Umbilical cord (tissue), 2 donors: Measurements from ENCODE around the gene CDH4. TPM values are rescaled to one million over a fixed set of nuclear protein-coding genes. Genes with fewer than 3 reads are reported as not detected.

Source experiments
- DNase-seq: peaks from one replicate; pipeline ENCODE4 v3.0.0-alpha.2; 2015; ENCODE audit warnings: low spot score
- total RNA-seq: library from RNA; depleted of rRNA; stranded (reverse); fragments of >200 nt; gene quantifications from one replicate; pipeline ENCODE4 v1.2.3, GENCODE V29; 2014; ENCODE audit warnings: low replicate concordance; ENCODE audit not compliant: insufficient read depth

The CDH4 gene
- total RNA-seq, 1 donor from 2014 or later: 0.48 TPM

DNA sequence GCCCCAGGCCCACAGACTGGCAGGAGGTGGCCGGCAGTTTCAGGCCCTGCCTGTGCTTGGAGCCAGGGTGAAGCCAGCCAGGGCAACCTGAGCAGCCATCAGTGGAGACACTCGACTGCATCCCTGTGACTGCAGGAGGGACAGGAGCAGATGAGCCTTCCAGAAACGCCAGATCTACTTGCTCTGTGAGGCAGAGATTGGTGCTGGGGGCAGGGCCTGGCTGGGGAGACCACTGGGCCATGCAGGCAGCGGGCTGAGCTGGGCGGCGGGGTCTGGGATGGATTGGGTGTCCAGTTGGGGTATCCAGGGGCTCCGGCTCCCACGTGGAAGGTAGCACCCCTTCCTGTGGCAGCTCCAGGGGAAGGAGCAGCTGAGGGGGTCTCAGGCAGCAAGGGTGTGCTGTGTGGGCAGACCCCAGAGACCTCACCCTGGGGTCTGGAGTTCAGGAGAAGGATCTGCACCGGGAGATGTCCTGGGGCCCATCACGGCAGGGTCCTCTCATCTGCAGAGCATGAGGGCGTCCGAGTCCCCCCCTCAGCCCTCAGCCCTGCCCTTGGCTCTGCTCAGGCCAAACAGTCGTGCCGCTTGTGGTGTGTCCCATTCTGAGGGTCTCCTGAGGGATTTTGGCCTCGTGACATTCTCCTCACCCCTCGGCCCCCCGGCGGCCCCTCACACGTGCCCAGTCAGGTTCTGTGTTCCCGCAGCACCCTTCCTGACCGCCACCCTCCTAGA is 478.7 kb downstream of the CDH4 start:
- DNase-seq: no peak

DNA sequence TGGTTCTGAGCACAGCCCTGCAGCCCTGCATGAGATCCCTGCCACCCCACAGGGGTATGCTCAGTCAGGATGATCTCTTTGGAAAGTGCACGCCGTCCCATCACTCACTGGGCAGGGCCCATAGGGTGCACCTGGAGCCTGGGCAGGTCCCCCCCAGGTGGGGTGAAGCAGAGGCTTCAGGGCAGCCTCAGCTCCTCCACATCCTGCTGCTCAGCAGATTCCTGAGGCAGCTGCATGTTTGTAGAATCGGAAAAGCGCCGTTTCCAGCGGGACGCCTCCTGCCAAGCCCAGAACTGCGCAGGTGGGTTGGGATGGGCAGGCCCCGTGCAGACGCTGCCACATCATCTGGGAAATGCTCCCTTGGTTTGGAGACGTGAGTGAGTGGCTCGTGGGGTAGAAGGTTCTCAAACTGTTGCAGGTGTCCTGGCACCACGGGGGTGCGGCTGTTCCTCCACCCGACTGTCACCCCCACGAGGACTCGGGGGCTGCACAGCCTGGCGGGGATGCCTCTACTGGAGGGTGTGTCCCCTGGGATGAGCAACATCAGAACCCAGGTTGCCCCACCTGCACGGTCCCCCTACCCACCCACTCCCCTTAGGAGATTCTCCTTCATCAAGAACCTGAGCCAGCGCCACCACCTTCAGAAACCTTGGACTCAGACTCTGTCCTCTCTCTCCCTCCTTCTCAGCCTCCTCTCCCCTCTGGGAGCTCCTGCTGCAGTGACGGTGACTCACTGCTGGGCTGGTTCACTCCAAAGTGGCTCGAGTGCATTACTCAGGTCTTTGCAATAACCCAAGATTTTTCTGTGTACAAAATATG is 479.5 kb downstream of the CDH4 start:
- DNase-seq: no peak

DNA sequence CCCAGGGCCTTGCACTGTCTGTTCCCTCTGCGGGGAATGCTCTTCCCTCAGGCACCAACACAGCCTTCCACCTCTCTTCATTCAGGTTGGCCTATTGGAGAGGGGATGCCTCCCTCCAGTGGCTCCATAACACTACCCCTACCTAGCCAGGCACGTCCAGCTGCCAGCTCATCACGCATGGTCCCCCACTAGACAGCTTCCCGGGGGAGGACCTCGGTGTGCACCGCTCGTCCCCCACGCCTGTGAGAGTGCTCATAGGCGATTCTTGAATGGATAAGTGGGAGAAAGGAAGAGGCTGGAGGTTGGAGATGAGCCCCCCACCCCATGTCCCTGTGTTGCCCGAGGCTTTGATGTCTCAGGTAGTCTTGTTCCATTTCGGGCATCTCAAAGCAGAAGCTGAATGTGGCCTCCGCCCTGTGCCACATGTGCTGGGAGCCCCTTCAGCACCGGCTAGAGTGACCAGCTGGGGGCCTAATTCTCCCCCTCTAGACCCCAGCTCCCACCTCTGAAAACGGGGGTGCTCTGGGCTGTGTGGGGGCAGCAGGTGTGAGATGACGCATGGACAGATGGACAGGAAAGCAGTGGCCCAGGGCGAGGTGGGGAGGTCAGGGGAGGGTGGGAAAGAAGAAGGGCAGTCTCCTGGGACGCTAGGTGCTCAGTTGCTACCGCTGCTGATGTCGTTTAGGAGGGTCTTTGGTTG is 480.6 kb downstream of the CDH4 start:
- no peak for DNase-seq

GRCh38 chr20:61733216-61733615 is 481.2 kb downstream of the CDH4 start:
- DNase-seq: no peak

- no peak for DNase-seq
Measured at GRCh38 chr20:61733891-61734732, 482.1 kb downstream of the CDH4 start.

DNA sequence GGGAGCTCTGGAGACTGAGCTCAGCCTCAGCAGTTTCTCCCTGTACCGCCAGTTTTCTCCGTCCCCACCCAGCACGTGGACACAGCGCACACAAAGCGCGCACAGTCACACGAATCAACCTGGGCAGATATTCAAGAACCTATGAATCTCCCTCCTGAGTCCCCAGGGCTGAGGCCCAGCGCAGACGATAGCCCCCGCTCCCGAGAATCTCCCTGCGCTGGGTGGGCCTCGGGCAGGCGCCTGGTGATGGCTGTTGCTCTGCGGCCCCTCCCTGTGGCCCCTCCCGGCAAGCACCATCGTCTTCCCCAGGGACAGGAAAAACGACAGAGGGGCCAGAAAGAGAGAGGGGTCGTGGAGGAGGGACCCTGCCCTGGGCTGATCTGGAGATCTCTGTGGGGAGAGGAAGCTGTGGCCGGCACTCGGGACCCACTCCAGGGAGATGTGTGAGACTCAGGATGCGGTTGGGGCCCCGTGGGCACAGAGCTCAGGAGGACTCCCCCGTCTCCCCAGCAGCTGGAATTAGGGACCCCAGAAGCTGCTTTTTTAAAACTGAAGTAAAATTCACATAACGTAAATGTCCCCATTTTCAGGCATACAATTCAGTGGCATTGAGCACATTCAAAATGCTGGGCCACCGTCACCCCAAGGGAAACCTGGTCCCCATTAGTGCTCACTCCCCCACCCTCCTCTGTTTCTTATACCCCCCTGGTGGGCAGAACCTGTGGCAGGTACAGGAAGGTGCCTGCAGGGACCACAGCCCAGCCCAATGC is 482.9 kb downstream of the CDH4 start:
- no peak for DNase-seq

DNA sequence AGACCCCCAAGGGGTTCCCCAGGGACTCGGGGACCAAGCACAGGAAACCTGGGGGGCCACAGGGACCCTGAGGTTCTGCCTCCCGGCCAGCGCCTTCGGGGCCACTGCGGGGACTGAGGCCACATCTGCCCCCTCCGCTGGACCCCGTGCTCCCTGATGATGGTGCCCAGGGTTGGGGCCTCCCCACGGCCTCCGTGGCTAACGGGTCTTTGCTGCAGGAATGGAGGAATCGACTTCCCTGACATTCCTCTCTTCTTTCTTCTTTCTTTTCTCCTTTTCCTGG is 483.4 kb downstream of the CDH4 start:
- no peak for DNase-seq

- DNase-seq: no peak
Measured at GRCh38 chr20:61736001-61736635, 484.1 kb downstream of the CDH4 start.

DNA sequence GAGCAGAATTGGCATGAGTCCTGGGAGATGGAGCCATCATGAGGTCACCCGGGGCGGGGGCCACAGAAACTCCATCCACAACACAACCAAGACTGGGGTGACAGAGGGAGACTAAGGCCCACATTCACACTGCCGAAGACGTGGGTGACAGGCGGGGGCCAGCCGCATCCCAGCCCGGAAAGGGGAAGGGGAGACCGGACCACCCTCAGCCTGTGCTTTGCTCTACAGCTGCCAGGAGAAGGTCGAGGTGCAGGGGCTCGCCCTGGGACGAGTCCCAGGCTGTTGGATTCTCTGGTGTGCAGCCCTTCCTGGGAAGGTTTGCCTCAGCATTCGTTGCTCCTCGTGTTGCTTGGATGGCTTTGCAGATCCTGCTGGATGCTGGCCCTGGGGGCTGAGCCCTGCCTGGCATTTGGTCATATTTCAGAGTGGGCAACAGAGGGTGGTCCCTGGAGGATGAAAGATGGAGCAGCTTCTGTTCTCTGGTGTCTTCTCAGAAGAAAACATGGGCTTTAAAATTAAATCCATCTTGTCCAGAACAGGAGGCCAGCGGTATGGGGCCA is 484.8 kb downstream of the CDH4 start:
- no peak for DNase-seq

DNA sequence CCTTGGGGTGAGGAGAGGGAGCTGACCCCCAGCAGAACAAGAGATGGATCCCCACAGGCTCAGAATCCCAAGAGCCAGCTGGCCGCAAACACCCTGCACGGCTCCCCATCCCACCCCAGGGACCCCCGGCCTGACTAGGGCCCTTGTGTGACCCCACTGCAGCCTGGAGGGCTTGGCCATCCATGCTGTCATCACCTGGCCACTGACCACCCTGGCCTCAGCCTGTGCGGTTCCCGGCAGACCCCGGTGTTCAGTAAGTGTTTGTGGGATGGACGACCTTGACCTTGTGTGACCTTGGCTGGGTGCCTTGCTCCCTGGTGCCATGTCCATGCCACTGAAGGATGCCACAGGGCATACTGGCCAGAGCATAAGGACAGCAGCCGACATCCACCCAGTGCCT is 485.3 kb downstream of the CDH4 start:
- no peak for DNase-seq

DNA sequence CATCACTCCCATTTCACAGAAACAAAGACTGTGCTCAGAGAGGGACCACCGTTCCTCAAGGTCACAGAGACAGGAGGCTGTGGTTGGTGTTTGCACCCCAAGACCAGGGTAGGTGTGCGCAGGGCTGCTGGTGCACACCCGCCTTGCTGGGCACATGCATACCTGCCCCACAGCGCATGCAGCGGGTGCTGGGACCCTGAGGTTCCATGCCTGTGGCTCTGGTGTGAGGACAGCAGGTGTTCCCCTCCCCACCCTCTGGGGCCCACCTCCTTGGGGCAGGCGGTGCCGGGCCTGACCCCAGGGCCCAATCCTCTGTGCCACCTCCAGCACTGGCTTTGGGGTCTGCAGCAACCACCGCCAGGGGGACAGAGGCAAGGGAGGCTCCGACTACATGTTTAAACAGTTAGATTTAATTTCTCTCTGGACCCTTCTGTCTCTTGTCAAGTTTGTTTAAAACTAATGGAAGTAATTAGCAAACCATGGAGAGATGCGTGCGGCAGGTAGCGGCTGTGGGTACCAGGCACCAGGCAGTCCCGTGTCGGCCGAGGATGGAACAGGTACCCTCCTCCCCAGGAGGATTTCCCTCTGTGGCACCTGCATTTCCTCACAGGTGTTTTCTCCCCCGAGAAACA is 485.9 kb downstream of the CDH4 start:
- DNase-seq: no peak

DNA sequence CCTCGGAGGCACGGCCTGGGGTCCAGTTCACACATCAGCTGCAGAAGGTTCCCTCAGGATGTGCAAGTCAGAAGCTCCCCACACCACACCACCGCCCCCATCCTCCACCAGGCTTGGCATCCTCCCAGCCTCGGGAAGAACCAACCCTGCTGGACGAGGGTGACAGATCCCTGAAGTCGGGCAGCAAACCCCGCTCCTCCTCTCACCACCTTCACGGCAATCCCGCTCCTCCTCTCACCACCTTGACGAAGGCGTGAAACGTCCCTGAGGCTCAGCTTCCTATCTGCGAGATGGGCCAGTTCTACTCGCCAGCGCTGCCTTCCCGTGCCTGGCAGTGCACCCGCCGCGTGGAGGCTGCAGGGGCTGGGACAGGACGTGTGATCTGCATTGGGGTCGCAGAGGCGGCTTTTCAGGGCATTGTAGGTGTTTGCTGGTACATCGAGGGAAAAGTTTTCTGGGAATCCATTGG is 486.6 kb downstream of the CDH4 start:
- no peak for DNase-seq

DNA sequence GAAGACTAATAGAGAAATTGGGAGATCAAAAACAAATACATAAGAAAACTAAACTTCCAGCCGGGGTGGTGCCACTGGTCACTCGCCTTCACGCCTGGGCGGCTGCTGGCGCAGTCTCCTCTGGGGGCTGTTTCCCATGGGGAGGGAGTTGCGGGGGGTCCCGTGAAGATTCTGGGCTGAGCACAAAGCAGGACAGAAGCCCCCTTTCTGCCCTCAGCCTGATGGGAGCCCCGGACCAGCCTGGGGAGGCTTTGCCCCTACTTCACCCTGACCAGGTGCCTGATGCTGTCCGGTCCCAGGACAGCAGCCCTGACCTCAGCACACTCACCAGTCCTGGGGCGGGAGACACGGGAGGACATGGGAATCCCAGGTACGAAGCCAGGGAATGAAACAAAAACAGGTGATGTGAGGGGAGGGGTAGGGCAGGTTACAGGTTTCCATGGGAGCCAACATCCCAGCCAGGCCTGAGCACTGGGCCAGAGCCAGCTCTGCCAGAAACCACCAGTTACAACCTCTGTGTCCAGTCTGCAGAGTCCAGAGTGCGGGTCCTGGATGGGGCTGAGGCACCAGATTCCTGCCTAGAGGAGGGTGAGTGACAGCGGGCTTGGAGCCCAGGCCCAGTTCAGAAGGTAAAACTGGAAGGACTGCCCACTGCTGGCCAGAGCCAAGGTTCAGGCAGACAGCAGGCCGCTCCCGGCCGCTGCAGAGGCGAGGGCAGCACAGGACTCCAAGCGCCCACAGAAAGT is 487.2 kb downstream of the CDH4 start:
- DNase-seq: no peak

GRCh38 chr20:61739832-61740118 is 487.7 kb downstream of the CDH4 start:
- DNase-seq: no peak

DNA sequence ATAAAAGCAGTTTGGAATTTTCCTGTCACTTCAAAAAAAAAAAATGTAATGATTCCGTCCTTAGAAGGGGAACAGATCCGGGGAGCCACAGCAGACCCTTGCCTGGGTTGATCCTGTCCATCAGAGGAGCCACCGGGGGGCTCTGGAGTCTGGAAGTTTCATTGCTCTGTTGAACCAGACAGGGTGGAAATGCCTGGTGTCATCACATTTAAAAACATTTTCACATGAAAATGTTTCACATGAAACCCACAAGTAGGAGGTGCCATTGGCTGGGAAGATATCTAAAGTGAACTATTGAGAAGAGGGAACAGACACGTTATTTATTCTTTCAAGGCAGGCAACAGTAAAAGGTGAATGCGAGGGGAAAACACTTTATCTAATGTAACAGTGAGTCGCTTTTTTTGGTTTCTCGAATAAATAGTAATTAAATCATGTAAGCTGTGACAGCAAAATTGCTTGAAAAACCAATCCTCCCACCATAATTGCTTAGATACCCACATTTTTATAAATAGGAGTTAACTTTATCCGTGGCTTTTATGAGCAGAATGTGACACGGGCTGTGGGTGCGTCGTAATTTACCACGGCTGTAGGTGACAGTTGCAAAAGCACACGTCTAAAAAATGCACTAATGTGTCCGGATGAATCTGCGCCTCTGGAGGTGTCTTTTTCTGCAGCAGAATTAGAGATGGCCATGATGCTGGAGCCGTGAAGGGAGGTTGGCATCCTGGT is 490.2 kb downstream of the CDH4 start:
- DNase-seq: peak; percentile 9

DNA sequence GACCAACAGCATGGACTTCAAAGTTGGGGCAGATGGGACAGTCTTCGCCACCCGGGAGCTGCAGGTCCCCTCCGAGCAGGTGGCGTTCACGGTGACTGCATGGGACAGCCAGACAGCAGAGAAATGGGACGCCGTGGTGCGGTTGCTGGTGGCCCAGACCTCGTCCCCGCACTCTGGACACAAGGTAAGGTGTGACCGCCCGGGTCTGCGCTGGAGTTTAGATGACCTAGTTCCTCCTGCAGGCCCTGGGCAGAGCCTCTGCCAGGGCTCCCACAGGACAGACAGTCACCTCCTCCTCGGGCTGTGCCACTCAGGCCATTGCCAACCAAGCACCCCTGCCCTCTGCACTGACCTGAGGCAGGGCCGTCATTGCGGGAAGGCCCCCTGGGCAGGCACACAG is 491.5 kb downstream of the CDH4 start:
- DNase-seq: no peak

DNA sequence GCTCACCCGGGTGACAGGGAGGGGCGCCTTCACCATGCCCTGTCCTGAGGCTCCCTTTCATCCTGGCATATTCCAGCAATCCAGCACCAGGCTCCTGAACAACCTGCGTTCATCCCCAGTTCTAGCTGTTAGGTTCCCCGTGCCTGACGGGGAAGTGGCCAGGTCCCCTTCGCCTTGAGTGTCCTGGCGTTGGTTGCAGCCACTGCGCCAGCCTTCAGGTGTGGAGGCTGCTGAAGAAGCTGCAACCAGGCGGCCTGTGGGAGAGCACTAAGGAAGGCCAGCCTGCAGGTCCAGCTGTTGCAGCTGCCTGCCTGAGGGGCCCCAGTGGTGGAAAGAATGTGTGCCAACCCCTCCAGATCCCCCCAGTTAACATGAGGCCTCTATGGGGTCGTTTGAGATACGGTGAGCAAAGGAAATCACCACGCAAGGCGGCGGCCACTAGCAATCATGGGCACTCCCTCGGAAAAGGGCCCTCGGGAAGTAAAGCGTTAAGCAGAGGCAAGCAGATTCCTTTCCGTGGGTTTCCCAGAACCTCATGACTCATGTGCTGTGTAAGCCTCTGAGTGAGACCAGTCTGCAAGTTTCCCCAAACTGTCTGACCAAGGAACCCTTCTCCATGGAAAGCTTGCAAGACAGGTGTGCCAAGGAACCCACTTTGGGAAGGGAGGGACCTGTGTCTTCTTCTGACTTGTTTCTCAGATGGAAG is 492.8 kb downstream of the CDH4 start:
- peak; percentile 68 for DNase-seq
